ENCODE results near the gene NSUN7. TPM values are rescaled to one million over a fixed set of nuclear protein-coding genes. Genes with fewer than 3 reads are reported as not detected.

Gene NSUN7
- total RNA-seq: under 1 TPM; 0.15 to 0.31 TPM

DNA sequence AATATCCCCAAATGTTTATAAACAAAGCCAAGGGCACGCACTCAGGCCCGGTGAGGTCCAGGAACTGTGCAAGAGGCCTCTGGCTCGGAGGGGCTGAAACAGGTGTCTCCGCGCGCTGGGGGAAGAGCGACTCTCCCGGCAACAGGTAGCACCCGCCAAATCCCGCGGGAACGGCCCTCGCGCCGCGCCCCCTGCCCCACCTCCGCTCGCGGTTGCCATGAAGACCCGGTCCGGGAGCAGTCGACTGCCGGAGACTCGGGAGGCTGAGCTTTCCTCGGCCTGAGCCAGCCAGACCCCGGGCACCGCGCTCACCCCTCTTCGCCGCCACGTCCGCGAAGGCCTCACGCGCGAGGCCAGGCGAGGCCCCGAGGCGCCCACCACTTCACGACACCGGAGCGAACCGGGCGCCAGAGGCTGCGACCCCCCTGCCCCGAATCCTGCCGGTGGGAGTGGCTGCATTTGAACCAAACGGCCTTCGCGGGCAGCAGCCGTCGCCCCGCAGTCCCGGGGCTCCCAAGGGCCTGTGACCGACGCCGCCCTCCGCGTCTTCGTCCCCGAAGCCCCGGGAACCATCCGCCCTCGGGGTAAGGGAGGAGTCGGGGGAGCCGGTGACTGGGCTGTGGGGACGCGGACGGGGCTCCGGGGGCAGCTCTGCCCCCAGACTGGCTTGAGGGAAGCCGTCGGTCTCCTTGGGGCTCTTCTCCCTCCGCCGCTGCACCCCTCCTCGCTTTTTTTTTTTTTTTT, at the start of gene NSUN7:
Gene NSUN7, plus strand, starts transcription at position 239 of the 744 bp plus-strand sequence. CDS start 739 bp downstream, outside the sequence.

Other genes with a start within 250 kb of the NSUN7 start
- gene RBM47, start 120.1 kb upstream of the NSUN7 start, total RNA-seq: 1 to 10 TPM; 3.0 to 5.0 TPM

All from activated naive CD4-positive, alpha-beta T cell treated with anti-CD3 and anti-CD28 coated beads, Interleukin-2, amount 10 ng/mL, durations not matched to agents 5 hours and 36 hours (primary cell).